Skeletal muscle satellite cell (primary cell): ENCODE results near the gene IL1RAPL2.
A peak's percentile ranks its signal among the peaks of the same experiment; 100 is the strongest.
"Not testable (repeated sequence)": the region's sequence is repeated elsewhere in the genome, so short reads cannot be mapped to it uniquely, and the experiment has no call there.

Source experiments
- H3K27me3 ChIP-seq: 2 replicates; pipeline ENCODE4 v1.7.0; 2013; ENCODE audit warnings: low read length; ENCODE audit not compliant: control insufficient read depth, insufficient read depth
- H3K36me3 ChIP-seq: 2 replicates; pipeline ENCODE4 v1.7.0; 2013; ENCODE audit warnings: mild to moderate bottlenecking, control low read depth, low read length; ENCODE audit not compliant: insufficient read depth
- H3K4me1 ChIP-seq: 2 replicates; pipeline ENCODE4 v1.7.0; 2013; ENCODE audit warnings: low read length; ENCODE audit not compliant: control insufficient read depth, insufficient read depth
- H3K4me2 ChIP-seq: 2 replicates; pipeline ENCODE4 v1.7.0; 2013; ENCODE audit warnings: mild to moderate bottlenecking, low read length
- H3K4me3 ChIP-seq: 2 replicates; pipeline ENCODE4 v1.7.0; 2013; ENCODE audit warnings: low read length
- H3K9ac ChIP-seq: 2 replicates; pipeline ENCODE4 v1.7.0; 2013; ENCODE audit warnings: mild to moderate bottlenecking, low read depth, low read length, moderate library complexity
- H3K9me3 ChIP-seq: replicated peaks from 2 replicates; pipeline ENCODE4 v1.7.0; 2013; ENCODE audit warnings: mild to moderate bottlenecking, control low read depth, low read length

The IL1RAPL2 gene

GRCh38 chrX:105653891-105654290, 1087.9 kb downstream of the IL1RAPL2 start:
- Histone ChIP-seq H3K4me3 (no peak overlapping the region), H3K9me3 (no peaks in the 10 kb centered on the region), H3K4me2 (no peak overlapping the region), H3K36me3 (no peaks in the 10 kb centered on the region), H3K9ac (no peak overlapping the region), H3K4me1 (peaks cover 7% of the 10 kb centered on the region), H3K27me3 (peaks cover 12% of the 10 kb centered on the region)

- Histone ChIP-seq H3K36me3 (no peaks in the 10 kb centered on the region), H3K4me1 (peaks cover 16% of the 10 kb centered on the region), H3K9me3 (no peaks in the 10 kb centered on the region), H3K4me2 (no peak overlapping the region), H3K9ac (no peak overlapping the region), H3K27me3 (no peaks in the 10 kb centered on the region), H3K4me3 (no peak overlapping the region)
Observed at GRCh38 chrX:105658136-105658535, 1092.1 kb downstream of the IL1RAPL2 start.

GRCh38 chrX:105662248-105662647, 1096.2 kb downstream of the IL1RAPL2 start:
- H3K4me2 ChIP-seq: no peak overlapping the region
- H3K9ac ChIP-seq: no peak overlapping the region
- H3K4me3 ChIP-seq: no peak overlapping the region
- peaks cover 9% of the 10 kb centered on the region for H3K4me1 ChIP-seq
- no peaks in the 10 kb centered on the region for H3K36me3 ChIP-seq
- no peaks in the 10 kb centered on the region for H3K9me3 ChIP-seq
- no peaks in the 10 kb centered on the region for H3K27me3 ChIP-seq

- Histone ChIP-seq H3K4me2 (no peak overlapping the region), H3K9ac (no peak overlapping the region), H3K36me3 (no peaks in the 10 kb centered on the region), H3K4me3 (no peak overlapping the region), H3K27me3 (no peaks in the 10 kb centered on the region), H3K9me3 (no peaks in the 10 kb centered on the region), H3K4me1 (peaks cover 9% of the 10 kb centered on the region)
Observed at GRCh38 chrX:105664243-105664642, 1098.2 kb downstream of the IL1RAPL2 start.

GRCh38 chrX:105684288-105684687, 1118.3 kb downstream of the IL1RAPL2 start:
- not testable (repeated sequence) for H3K36me3 ChIP-seq, H3K4me1 ChIP-seq, H3K4me3 ChIP-seq, H3K4me2 ChIP-seq, H3K9ac ChIP-seq, H3K27me3 ChIP-seq, H3K9me3 ChIP-seq

- Histone ChIP-seq H3K9me3 (no peaks in the 10 kb centered on the region), H3K36me3 (no peaks in the 10 kb centered on the region), H3K4me1 (peaks cover 22% of the 10 kb centered on the region), H3K27me3 (no peaks in the 10 kb centered on the region), H3K9ac (no peak overlapping the region), H3K4me2 (no peak overlapping the region), H3K4me3 (no peak overlapping the region)
Observed at GRCh38 chrX:105694839-105695238, 1128.8 kb downstream of the IL1RAPL2 start.

- no peaks in the 10 kb centered on the region for H3K9me3 ChIP-seq
- H3K9ac ChIP-seq: no peak overlapping the region
- no peak overlapping the region for H3K4me3 ChIP-seq
- H3K36me3 ChIP-seq: no peaks in the 10 kb centered on the region
- peaks cover 24% of the 10 kb centered on the region for H3K4me1 ChIP-seq
- H3K4me2 ChIP-seq: no peak overlapping the region
- H3K27me3 ChIP-seq: no peaks in the 10 kb centered on the region
Observed at GRCh38 chrX:105695451-105695850, 1129.5 kb downstream of the IL1RAPL2 start.

- Histone ChIP-seq H3K9ac (no peak overlapping the region), H3K4me2 (no peak overlapping the region), H3K27me3 (no peaks in the 10 kb centered on the region), H3K4me3 (no peak overlapping the region), H3K9me3 (no peaks in the 10 kb centered on the region), H3K36me3 (no peaks in the 10 kb centered on the region), H3K4me1 (peaks cover 32% of the 10 kb centered on the region)
Observed at GRCh38 chrX:105696870-105697269, 1130.9 kb downstream of the IL1RAPL2 start.

- Histone ChIP-seq H3K9ac (no peak overlapping the region), H3K36me3 (no peaks in the 10 kb centered on the region), H3K27me3 (no peaks in the 10 kb centered on the region), H3K4me3 (no peak overlapping the region), H3K4me1 (peaks cover 32% of the 10 kb centered on the region), H3K4me2 (peak overlapping the region; percentile 22), H3K9me3 (no peaks in the 10 kb centered on the region)
Observed at GRCh38 chrX:105697984-105698781, 1132.2 kb downstream of the IL1RAPL2 start.

GRCh38 chrX:105700331-105700730, 1134.3 kb downstream of the IL1RAPL2 start:
- H3K4me1 ChIP-seq: peaks cover 28% of the 10 kb centered on the region
- H3K27me3 ChIP-seq: no peaks in the 10 kb centered on the region
- no peaks in the 10 kb centered on the region for H3K36me3 ChIP-seq
- H3K9me3 ChIP-seq: no peaks in the 10 kb centered on the region
- H3K9ac ChIP-seq: no peak overlapping the region
- no peak overlapping the region for H3K4me2 ChIP-seq
- H3K4me3 ChIP-seq: no peak overlapping the region

GRCh38 chrX:105701310-105702052, 1135.5 kb downstream of the IL1RAPL2 start:
- no peaks in the 10 kb centered on the region for H3K36me3 ChIP-seq
- H3K4me1 ChIP-seq: peaks cover 24% of the 10 kb centered on the region
- H3K9me3 ChIP-seq: no peaks in the 10 kb centered on the region
- peaks cover 2% of the 10 kb centered on the region for H3K27me3 ChIP-seq
- peak overlapping the region; percentile 34 for H3K4me2 ChIP-seq
- H3K4me3 ChIP-seq: no peak overlapping the region
- H3K9ac ChIP-seq: no peak overlapping the region
